H1 (cell line): ENCODE results near the gene TPRA1. TPM values are rescaled to one million over a fixed set of nuclear protein-coding genes. Genes with fewer than 3 reads are reported as not detected.

Experiments used
- CTCF ChIA-PET: fragments of 300-600 bp; sonication (Branson Sonifier 250); formaldehyde crosslinking; loops from one replicate; lab custom pipeline; 2021; ENCODE audit not compliant: partially characterized antibody; lab: Charles Lee
- POLR2A ChIA-PET: fragments of 300-600 bp; sonication (Branson Sonifier 250); formaldehyde crosslinking; loops from one replicate; lab custom pipeline; 2021; ENCODE audit warnings: inconsistent platforms; ENCODE audit not compliant: partially characterized antibody; lab: Charles Lee
- DNase-seq, 2 experiments: peaks; one replicate each; pipeline versions ENCODE4 v3.0.0 to v3.0.0-alpha.2; 2010 to 2022; ENCODE audit warnings: low spot score in 2 of 2, low read depth in 1 of 2, mixed read lengths in 1 of 2
- FAIRE-seq: peaks from 2 replicates; lab custom pipeline; 2011; peaks lifted over from hg19 to GRCh38; lab: Jason Lieb, UNC
- H2AFZ ChIP-seq: 2 replicates; pipeline ENCODE4 v1.8.1; 2012; ENCODE audit warnings: low read length, inconsistent platforms
- H2AK5ac ChIP-seq: 2 replicates; pipeline ENCODE4 v1.6.1; 2013; ENCODE audit warnings: low read depth, low read length
- H2BK120ac ChIP-seq: replicated peaks from 2 replicates; pipeline ENCODE3; 2013; ENCODE audit warnings: low read depth, low read length, inconsistent platforms
- H2BK12ac ChIP-seq: 2 replicates; pipeline ENCODE4 v1.6.1; 2013; ENCODE audit warnings: low read depth, low read length
- H2BK15ac ChIP-seq: 2 replicates; pipeline ENCODE4 v1.6.1; 2013; ENCODE audit warnings: low read length
- H2BK20ac ChIP-seq: 2 replicates; pipeline ENCODE4 v1.6.1; 2013; ENCODE audit warnings: low read length
- H2BK5ac ChIP-seq: 2 replicates; pipeline ENCODE4 v1.6.1; 2013; ENCODE audit warnings: low read depth, low read length
- H3K14ac ChIP-seq: 2 replicates; pipeline ENCODE4 v1.6.1; 2013; ENCODE audit warnings: inconsistent platforms; ENCODE audit not compliant: insufficient read length
- H3K18ac ChIP-seq: 2 replicates; pipeline ENCODE4 v1.6.1; 2013; ENCODE audit warnings: low read length; ENCODE audit errors: extremely low read depth
- H3K23ac ChIP-seq: 2 replicates; pipeline ENCODE4 v1.6.1; 2013; ENCODE audit warnings: inconsistent platforms; ENCODE audit not compliant: insufficient read length
- H3K23me2 ChIP-seq: 2 replicates; pipeline ENCODE4 v1.6.1; 2013; ENCODE audit warnings: low read depth, low read length
- H3K27ac ChIP-seq: 2 replicates; pipeline ENCODE4 v1.6.1; 2011; ENCODE audit warnings: low read depth, low read length, inconsistent platforms
- H3K27me3 ChIP-seq, 4 experiments: replicated peaks in 1 of 4; 1 replicate in 1 of 4; 2 replicates in 3 of 4; pipeline versions ENCODE4 v1.6.1 to v1.8.1; 2011 to 2013; ENCODE audit warnings: low read length in 3 of 4, mild to moderate bottlenecking in 3 of 4, inconsistent platforms in 2 of 4, mixed read lengths in 2 of 4, moderate library complexity in 1 of 4; ENCODE audit not compliant: control insufficient read depth in 3 of 4, insufficient read depth in 3 of 4; ENCODE audit errors: extremely low read depth in 1 of 4
- H3K36me3 ChIP-seq, 4 experiments: 2 replicates each; pipeline versions ENCODE4 v1.6.1 to v1.8.1; 2011 to 2013; ENCODE audit warnings: mild to moderate bottlenecking in 4 of 4, low read length in 3 of 4, moderate library complexity in 2 of 4, control low read depth in 1 of 4, inconsistent platforms in 1 of 4; ENCODE audit not compliant: insufficient read depth in 4 of 4, control insufficient read depth in 2 of 4
- H3K4ac ChIP-seq: replicated peaks from 2 replicates; pipeline ENCODE3; 2013; ENCODE audit warnings: low read length, low read depth, mixed read lengths, inconsistent platforms; ENCODE audit not compliant: insufficient read length
- H3K4me1 ChIP-seq, 4 experiments: replicated peaks in 1 of 4; 1 replicate in 1 of 4; 2 replicates in 3 of 4; pipeline versions ENCODE4 v1.6.1 to v1.8.1; 2011 to 2013; ENCODE audit warnings: low read length in 3 of 4, inconsistent platforms in 2 of 4, mixed read lengths in 1 of 4; ENCODE audit not compliant: insufficient read depth in 4 of 4, control insufficient read depth in 3 of 4
- H3K4me2 ChIP-seq, 2 experiments: 2 replicates each; pipeline versions ENCODE4 v1.6.1 to v1.8.1; 2011 to 2013; ENCODE audit warnings: low read depth in 2 of 2, low read length in 2 of 2, control low read depth in 1 of 2, inconsistent platforms in 1 of 2, mild to moderate bottlenecking in 1 of 2; ENCODE audit not compliant: insufficient read depth in 1 of 2
- H3K4me3 ChIP-seq, 4 experiments: fragments of 200-600, 300-600 bp in 1 of 4; sonication (generic), shearing (Covaris generic), sonication (Bioruptor Twin) in 1 of 4; 2 replicates each; pipeline versions ENCODE4 v1.5.1 to v1.8.1; 2011 to 2016; ENCODE audit warnings: low read length in 4 of 4, low read depth in 3 of 4, control low read depth in 2 of 4, inconsistent platforms in 2 of 4, mild to moderate bottlenecking in 2 of 4, mixed read lengths in 1 of 4, moderate library complexity in 1 of 4; ENCODE audit not compliant: insufficient read depth in 2 of 4; ENCODE audit errors: extremely low read depth in 1 of 4
- H3K56ac ChIP-seq: replicated peaks from 2 replicates; pipeline ENCODE3; 2013; ENCODE audit warnings: low read depth, mild to moderate bottlenecking, mixed read lengths, low read length, inconsistent platforms; ENCODE audit not compliant: insufficient read length
- H3K79me1 ChIP-seq: 2 replicates; pipeline ENCODE4 v1.6.1; 2013; ENCODE audit warnings: low read depth, low read length, control low read depth
- H3K79me2 ChIP-seq, 2 experiments: 2 replicates each; pipeline versions ENCODE4 v1.6.1 to v1.8.1; 2012 to 2013; ENCODE audit warnings: low read length in 2 of 2, mild to moderate bottlenecking in 2 of 2, inconsistent platforms in 1 of 2; ENCODE audit not compliant: insufficient read depth in 2 of 2, control insufficient read depth in 1 of 2
- H3K9ac ChIP-seq, 4 experiments: replicated peaks in 1 of 4; 1 replicate in 1 of 4; 2 replicates in 3 of 4; pipeline versions ENCODE4 v1.6.1 to v1.8.1; 2011 to 2013; ENCODE audit warnings: low read depth in 3 of 4, low read length in 3 of 4, control low read depth in 2 of 4, mild to moderate bottlenecking in 2 of 4, moderate library complexity in 2 of 4, inconsistent platforms in 1 of 4; ENCODE audit errors: extremely low read depth in 1 of 4
- H3K9me3 ChIP-seq, 2 experiments: 2 replicates each; pipeline versions ENCODE4 v1.6.1 to v1.8.1; 2012 to 2013; ENCODE audit warnings: mild to moderate bottlenecking in 2 of 2, moderate library complexity in 2 of 2, control low read depth in 1 of 2, inconsistent platforms in 1 of 2, low read depth in 1 of 2, low read length in 1 of 2, mixed read lengths in 1 of 2; ENCODE audit not compliant: insufficient read depth in 2 of 2
- H4K20me1 ChIP-seq, 2 experiments: replicated peaks in 1 of 2; 2 replicates each; pipeline versions ENCODE3 to v1.8.1; 2011 to 2013; ENCODE audit warnings: inconsistent platforms in 2 of 2, low read length in 2 of 2, mild to moderate bottlenecking in 1 of 2; ENCODE audit not compliant: insufficient read depth in 2 of 2, control insufficient read depth in 1 of 2
- H4K5ac ChIP-seq: 2 replicates; pipeline ENCODE4 v1.6.1; 2013; ENCODE audit warnings: low read length, low read depth, mixed read lengths, inconsistent platforms; ENCODE audit not compliant: insufficient read length
- H4K8ac ChIP-seq: 2 replicates; pipeline ENCODE4 v1.8.0; 2013; ENCODE audit warnings: mild to moderate bottlenecking, moderate library complexity, low read length, inconsistent platforms; ENCODE audit not compliant: insufficient read depth; ENCODE audit errors: extremely low read depth
- H4K91ac ChIP-seq: replicated peaks from 2 replicates; pipeline ENCODE3; 2013; ENCODE audit warnings: low read length, mixed read lengths, inconsistent platforms; ENCODE audit not compliant: insufficient read length
- ASH2L ChIP-seq: fragments of 200-600, 300-600 bp; sonication (generic); IDR thresholded peaks from one replicate; pipeline ENCODE4 v1.7.1; 2017; ENCODE audit warnings: low read length
- BACH1 ChIP-seq: IDR thresholded peaks from 2 replicates; pipeline ENCODE4 v1.6.1; 2012; ENCODE audit warnings: low read length, improper control_type of control experiment
- SIX5 ChIP-seq: IDR thresholded peaks from 2 replicates; pipeline ENCODE4 v1.6.1; 2011; ENCODE audit warnings: mild to moderate bottlenecking, low read depth, low read length
- SP1 ChIP-seq: IDR thresholded peaks from 2 replicates; pipeline ENCODE4 v1.6.1; 2011; ENCODE audit warnings: low read depth, low read length
- SRF ChIP-seq: IDR thresholded peaks from 2 replicates; pipeline ENCODE4 v1.6.1; 2011; ENCODE audit warnings: mild to moderate bottlenecking, low read depth, low read length, moderate library complexity
- WGBS, 2 experiments: shearing (Covaris generic) in 1 of 2; methylation state at CpG; one replicate each; pipeline versions ENCODE4 v1.1.6 to v1.1.7; 2013 to 2015; ENCODE audit warnings: low lambda C conversion rate in 2 of 2, mixed read lengths in 2 of 2, inconsistent platforms in 1 of 2, low coverage in 1 of 2, missing lambda C conversion rate in 1 of 2; ENCODE audit not compliant: insufficient replicate concordance in 2 of 2, insufficient coverage in 1 of 2, insufficient read length in 1 of 2; ENCODE audit errors: extremely low coverage in 1 of 2, missing lambda C conversion rate in 1 of 2; 5-methylcytosine and 5-hydroxymethylcytosine counted together
- polyA plus RNA-seq, 7 experiments: library from polyadenylated mRNA; depleted of rRNA in 3 of 7; stranded (reverse) in 5 of 7; unstranded in 2 of 7; fragments of >200 nt in 5 of 7; fragments of 200-250 nt in 2 of 7; gene quantifications; 1 replicate in 5 of 7; 2 replicates in 1 of 7; 4 replicates in 1 of 7; pipeline versions ENCODE4 v1.2.1 to v1.2.3, GENCODE V29; 2011 to 2013; ENCODE audit warnings: missing spikeins in 2 of 7, mixed read lengths in 2 of 7
- total RNA-seq: library from RNA; stranded (reverse); fragmentation: NEBNext Ultra II Directional; extraction: Animal tissue kit (Norgen Biotek cat#: 25700); gene quantifications from 2 replicates; pipeline ENCODE4 v1.2.1, GENCODE V29; 2021

Gene TPRA1
- total and polyA plus RNA-seq, 2 of the 8 experiments (the other 6 are each of a cell fraction or from before 2014, with no cell fraction given), result 18.8 to 38.5 TPM

- H3K9me3 ChIP-seq, result no peaks in the 10 kb centered on the region
- H3K4me2 ChIP-seq, result no peak overlapping the region
- H3K79me2 ChIP-seq, result no peaks in the 10 kb centered on the region
- H2BK12ac ChIP-seq, result no peak overlapping the region
- H3K23me2 ChIP-seq, result peaks cover 4% of the 10 kb centered on the region; the same call in 1 of the 2 replicates
- 95% methylated on average over 9 of the region's 9 CpGs; no CpG with 5 or more reads in 1 of the 2 experiments for WGBS, 2 experiments
- ChIA-PET CTCF (interaction anchor here (0.9 to 1.5 kb wide), 6 partner anchors 9 to 430 kb away, joined by 3 to 6 read pairs (median 3); no protein-coding TSS in a partner anchor), POLR2A (interaction anchor here (1.0 to 1.9 kb wide), 2 partner anchors 22 to 38 kb away, joined by 3 to 5 read pairs; partner anchors contain the start of gene TPRA1)
- no peak overlapping the region for H3K4ac ChIP-seq
- H4K91ac ChIP-seq, result no peak overlapping the region
- FAIRE-seq, result no peak
- H2BK20ac ChIP-seq, result no peak overlapping the region
- H2AK5ac ChIP-seq, result no peak overlapping the region
- H3K14ac ChIP-seq, result no peak overlapping the region
- H3K27me3 ChIP-seq, result no peaks in the 10 kb centered on the region; a peak in 2 of 7 replicates
- no peak overlapping the region for H3K56ac ChIP-seq
- H4K20me1 ChIP-seq, result no peaks in the 10 kb centered on the region
- no peak overlapping the region for H3K23ac ChIP-seq
- no peak overlapping the region for H3K4me3 ChIP-seq
- no peak overlapping the region for H2BK5ac ChIP-seq
- H3K4me1 ChIP-seq, result no peaks in the 10 kb centered on the region
- no peak overlapping the region for H3K18ac ChIP-seq
- H3K79me1 ChIP-seq, result no peaks in the 10 kb centered on the region
- H2BK15ac ChIP-seq, result no peak overlapping the region
- H2BK120ac ChIP-seq, result no peak overlapping the region
- no peak overlapping the region for H3K9ac ChIP-seq
- no peak overlapping the region for H4K5ac ChIP-seq
- no peak overlapping the region for H3K27ac ChIP-seq
- no peak for DNase-seq
- TF ChIP-seq BACH1 (no peak), SP1 (no peak), ASH2L (no peak), SIX5 (no peak), SRF (no peak)
- peaks cover 0 to 3% (median under 1%) of the 10 kb centered on the region in 4 experiments; a peak in 5 of 8 replicates for H3K36me3 ChIP-seq
- no peak overlapping the region for H2AFZ ChIP-seq
- no peak overlapping the region for H4K8ac ChIP-seq
These were observed 21.9 kb downstream of the TPRA1 start for GRCh38 chr3:127568586-127568985.
